Bone marrow (tissue), 2 donors: ENCODE data around the gene PPP2R2C.

Source experiments
- DNase-seq, 2 donors: peaks; one replicate each; lab custom pipeline; 2025; lab: John Stamatoyannopoulos, UW

PPP2R2C gene

DNA sequence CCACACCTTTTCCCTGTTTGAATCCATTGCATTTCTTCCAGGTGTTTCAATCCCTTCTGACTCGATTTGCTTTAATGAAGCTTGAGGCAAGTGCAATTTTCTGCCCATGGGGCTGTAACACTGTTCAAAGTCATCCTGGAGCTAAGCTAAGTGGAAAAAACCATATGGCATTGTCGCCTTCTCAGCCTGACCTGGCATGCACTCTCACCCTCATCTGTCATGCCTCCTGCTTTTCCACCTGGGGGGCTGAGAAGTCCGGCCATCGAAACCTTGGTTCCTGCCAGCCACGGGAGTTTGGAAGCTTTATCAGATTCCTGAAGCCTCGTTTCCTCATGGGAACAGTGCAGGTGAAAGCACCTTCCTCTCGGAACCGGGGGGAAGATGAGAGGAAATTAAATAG lies 164.5 kb downstream of the PPP2R2C start:
- DNase-seq = no peak

DNA sequence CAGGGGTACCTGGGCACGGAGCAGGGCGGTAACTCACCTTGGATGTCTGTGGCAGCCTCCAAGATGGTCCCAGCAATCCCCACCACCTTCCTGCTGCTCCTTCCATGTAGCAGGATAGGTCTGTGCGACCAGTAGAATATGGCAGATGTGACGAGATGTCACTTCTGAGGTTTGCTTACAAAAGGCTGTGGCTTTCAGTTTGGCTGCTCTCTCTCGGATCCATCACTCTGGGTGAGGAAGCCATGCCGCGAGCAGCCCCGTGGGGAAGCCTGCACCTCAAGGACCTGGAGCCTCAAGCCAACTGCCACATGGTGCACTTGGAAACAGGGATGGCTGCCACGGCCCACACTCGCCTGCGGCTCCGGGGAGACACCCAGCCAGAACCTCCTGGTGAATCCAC lies 165.2 kb downstream of the PPP2R2C start:
- DNase-seq = no peak

DNA sequence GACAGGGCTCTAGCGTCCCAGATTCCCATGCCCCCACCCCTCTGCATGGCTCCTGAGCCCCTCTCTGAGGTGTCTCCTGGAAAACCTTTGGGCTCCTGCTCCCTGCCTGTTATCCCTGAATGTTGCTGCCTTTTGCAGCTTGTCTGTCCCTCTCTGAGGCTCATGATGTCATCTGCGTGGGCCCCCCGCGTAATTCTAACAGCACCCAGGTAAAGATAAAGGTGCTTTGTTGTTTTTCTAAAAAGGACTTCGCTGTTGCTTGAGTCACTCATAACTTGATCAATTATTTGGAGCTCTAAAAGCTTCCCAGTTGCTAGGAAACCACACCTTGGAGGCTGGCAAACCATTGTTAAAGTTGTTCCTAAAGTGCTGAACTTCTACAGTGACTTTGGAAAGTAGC lies 166.1 kb downstream of the PPP2R2C start:
- DNase-seq = no peak

DNA sequence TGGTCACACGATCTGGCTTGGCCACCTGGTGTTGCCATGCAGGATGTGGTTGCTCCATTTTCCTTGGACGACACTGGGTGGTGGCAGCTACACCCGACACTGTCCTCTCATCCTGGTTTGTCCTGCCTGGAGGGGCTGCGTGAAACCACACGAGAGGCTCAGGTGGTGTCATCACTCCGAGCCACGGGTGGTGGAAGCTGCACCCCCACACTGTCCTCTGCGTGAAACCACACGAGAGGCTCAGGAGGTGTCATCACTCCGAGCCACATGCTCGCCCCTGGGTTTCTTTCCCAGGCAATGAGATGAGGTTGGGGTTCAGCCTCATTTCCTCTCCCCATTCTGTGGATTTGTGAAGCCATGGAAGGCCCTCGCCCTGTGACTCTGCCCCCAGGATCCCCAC lies 168.5 kb downstream of the PPP2R2C start:
- no peak for DNase-seq

DNA sequence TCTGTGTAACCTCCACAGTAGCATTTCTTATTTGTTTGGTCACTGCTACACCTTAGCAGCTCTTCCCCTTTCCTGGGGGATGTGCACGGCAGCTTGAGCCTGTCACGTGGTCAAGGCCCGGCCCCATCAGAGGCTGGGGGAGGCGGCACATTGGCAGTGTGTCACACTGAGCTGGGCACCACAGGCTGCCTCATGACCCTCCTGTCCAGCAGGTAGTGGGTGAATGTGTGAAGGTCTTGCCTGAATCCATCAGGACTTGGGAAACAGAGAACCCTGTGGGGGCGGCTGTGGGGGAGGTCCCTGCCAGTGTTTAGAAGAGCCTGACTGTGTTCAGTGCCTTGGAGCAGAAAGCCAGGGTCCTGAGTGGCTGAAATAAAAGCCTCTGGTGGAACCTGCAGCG lies 169.5 kb downstream of the PPP2R2C start:
- DNase-seq = no peak

DNA sequence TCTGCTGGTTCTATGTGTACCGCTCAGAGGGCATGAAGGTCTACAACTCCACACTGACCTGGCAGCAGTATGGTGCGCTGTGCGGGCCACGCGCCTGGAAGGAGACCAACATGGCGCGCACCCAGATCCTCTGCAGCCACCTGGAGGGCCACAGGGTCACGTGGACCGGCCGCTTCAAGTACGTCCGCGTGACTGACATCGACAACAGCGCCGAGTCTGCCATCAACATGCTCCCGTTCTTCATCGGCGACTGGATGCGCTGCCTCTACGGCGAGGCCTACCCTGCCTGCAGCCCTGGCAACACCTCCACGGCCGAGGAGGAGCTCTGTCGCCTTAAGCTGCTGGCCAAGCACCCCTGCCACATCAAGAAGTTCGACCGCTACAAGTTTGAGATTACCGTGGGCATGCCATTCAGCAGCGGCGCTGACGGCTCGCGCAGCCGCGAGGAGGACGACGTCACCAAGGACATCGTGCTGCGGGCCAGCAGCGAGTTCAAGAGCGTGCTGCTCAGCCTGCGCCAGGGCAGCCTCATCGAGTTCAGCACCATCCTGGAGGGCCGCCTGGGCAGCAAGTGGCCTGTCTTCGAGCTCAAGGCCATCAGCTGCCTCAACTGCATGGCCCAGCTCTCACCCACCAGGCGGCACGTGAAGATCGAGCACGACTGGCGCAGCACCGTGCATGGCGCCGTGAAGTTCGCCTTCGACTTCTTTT lies 170.5 kb downstream of the PPP2R2C start:
- no peak for DNase-seq

DNA sequence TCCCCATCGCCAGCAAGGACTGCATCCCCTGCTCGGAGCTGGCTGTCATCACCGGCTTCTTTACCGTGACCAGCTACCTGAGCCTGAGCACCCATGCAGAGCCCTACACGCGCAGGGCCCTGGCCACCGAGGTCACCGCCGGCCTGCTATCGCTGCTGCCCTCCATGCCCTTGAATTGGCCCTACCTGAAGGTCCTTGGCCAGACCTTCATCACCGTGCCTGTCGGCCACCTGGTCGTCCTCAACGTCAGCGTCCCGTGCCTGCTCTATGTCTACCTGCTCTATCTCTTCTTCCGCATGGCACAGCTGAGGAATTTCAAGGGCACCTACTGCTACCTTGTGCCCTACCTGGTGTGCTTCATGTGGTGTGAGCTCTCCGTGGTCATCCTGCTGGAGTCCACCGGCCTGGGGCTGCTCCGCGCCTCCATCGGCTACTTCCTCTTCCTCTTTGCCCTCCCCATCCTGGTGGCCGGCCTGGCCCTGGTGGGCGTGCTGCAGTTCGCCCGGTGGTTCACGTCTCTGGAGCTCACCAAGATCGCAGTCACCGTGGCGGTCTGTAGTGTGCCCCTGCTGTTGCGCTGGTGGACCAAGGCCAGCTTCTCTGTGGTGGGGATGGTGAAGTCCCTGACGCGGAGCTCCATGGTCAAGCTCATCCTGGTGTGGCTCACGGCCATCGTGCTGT lies 171.2 kb downstream of the PPP2R2C start:
- no peak for DNase-seq

DNA sequence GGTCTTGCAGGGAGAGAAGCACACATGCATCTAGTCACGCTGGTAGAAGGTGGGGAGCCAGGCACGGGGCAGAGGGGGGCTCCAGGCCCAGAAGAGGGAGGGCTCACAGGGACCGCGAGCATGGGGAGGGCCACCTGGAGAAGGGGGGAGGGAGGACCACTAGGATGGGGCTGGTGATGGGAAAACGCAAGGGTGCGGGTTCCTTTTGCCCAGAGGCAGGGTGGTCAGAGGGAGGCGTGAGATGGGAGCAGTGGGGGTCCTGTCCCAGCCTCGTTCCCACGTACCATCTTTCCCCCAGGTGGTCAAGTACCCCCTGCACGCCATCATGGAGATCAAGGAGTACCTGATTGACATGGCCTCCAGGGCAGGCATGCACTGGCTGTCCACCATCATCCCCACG lies 172.1 kb downstream of the PPP2R2C start:
- no peak for DNase-seq

DNA sequence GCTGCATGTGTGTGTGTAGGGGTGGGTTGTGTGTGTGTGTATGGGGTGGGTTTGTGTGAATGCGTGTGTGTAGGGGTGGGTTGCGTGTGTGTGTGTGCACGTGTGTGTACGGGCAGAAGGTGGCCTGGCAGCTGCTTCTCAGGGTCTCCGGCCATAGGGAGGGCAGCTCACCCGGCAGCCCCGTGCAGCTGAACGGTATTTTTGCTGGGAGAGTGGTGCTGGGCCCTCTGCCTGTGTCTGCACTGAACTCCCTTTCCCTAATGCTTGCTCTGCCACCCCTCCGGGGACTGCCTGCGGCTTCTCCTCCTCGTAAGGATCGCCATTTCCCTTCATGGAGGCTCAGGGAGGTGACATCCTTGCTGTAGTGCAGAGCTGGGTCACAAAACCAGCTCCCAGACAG lies 172.5 kb downstream of the PPP2R2C start:
- DNase-seq = no peak

DNA sequence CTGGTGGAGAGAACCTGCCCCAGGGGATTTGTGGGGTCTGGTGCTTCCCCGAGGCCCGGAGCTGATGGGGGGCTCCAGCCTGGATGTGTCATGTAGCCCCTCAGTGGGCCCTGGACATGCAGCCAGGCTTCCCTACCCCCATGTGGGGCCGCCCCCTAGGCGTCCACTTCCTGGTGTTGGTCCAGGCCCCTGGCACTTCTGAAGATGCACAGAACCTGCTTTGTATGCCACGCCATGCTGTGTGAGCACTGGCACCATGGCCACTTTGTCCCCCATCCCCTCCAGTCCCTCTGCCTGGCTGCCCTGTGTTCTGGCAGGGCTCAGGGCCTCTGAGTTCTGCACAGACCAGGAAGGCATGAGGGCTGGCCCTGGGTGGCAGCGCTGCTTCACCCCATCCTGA lies 173.6 kb downstream of the PPP2R2C start:
- DNase-seq = no peak

DNA sequence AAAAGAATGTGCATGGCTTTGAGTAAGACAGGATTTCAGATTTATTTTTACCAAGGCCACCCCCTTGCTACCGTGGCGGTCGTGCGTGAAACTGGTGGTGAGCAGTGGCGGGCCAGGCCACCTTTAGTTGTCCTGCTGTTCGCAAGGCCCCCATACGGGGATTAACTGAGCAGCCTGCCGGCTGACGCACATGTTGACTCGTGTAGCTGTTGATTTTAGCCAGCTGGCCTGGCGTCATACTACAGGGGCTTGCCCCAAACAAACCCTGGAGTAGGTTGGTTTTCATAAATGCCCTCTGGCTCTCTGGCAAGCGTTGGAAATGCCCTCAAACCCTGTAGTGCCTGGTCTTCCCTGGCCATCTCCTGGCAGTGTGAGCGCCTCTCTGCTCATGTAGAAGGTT lies 174.4 kb downstream of the PPP2R2C start:
- DNase-seq = no peak

DNA sequence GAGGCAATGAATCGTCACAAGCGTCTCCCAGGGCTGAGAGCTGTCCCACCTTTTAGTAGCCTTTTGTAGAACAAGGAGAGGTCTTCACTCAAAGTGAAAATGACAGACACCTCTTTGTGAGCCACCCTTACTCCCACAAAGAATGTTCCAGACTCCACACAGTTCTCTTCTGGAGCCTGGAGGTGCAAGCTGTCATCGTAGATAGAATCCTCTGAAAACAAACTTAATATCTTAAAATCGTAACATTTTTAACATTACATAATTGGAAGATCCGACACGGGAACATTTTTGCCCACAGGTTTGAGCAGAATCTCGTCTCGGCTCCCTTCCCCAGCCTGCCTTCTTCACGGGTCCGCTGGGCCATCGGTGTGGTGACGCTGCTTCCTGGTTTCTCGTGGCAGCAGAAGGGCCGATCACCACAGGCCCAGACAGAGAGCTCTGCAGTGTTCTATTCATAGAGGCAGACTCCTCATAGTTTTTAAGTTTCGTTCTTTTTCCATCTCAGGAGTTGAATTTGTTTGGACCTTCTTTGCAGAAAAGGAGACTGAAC lies 175.1 kb downstream of the PPP2R2C start:
- no peak for DNase-seq

DNA sequence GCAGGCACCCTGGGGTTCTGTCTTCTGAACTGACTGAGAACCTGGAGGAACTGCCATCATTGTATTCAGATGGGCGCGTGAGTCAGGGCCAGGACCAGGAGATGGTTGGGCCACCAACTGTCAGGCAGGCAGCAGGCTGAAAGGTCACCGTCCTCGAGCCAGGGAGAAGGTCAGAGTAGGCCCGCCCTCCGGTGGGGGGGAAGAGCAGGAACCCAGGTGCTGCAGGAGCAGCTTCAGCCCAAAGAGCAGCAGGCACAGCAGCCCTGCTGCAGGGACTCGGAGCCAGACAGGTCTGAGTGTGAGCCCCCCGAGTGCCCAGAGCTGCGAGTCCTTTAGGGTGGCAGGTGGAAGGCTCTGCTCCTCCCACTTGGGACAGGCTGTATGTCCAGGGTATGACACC lies 176.4 kb downstream of the PPP2R2C start:
- DNase-seq = no peak

DNA sequence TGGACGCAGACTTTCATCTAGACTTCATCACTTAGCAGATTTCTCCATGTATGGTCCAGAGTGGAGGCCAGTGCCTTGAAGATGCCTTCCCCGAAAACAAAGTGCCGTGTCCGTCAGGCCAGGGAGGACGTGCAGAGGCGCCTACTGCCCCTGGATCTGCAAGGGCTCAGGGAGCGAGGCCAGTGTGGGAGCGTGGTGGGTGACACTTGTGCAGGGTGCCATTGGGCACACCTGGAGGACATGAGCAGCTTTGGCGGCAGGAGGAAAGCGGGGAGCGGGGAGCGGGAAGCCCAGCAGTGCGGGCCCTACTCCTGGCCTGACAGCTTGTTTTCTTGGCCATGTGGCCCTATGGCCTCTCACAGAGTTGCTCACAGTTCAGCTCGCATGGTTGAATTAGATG lies 176.9 kb downstream of the PPP2R2C start:
- DNase-seq = no peak

DNA sequence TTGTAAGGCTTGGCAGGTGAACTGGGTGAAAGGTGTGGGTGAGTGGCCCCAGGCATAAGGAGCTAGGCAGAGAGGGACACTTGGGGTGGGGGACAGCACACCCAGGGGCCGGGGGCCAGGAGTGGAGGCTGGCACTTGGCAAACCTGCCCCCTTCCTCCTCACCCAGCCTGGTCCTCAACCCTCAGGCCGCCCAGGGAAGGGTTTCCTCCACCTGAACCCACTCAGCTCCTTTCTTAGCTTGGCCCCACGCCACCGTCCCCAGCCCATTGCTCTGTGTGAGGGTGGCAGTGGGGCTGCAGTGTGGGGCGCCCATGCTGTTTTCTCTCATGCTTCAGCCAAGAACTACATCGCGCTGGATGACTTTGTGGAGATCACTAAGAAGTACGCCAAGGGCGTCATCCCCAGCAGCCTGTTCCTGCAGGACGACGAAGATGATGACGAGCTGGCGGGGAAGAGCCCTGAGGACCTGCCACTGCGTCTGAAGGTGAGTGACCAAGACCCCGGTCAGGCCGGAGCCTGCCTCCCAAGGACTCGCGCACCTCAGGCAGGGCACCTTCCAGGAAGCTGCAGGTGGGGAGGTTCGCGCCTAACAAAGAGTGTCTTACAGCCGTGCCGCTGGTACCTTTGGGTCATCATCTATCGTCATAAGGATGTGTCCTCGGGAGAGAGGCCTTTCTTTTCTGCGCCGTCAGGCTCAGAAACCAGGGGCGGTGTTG lies 177.6 kb downstream of the PPP2R2C start:
- no peak for DNase-seq

DNA sequence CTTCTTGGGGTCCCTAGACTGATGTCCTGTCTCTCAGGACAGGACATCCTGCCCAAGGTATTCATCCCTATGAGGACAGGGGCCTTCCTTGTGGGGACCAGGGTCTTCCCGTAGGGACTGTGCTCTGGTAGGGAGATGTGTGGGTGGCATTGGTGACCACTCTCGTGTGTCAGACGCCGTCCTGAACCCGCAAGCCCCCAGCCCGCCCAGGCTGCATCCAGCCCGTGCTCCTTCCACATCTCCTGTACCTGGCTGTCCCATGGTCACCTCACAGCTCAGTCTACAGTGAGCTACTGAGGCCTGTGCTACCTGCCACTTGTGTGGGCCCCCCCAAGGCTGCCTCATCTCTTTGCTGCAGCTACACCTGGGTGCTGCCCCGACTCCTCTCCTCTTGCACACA lies 178.8 kb downstream of the PPP2R2C start:
- DNase-seq = no peak

DNA sequence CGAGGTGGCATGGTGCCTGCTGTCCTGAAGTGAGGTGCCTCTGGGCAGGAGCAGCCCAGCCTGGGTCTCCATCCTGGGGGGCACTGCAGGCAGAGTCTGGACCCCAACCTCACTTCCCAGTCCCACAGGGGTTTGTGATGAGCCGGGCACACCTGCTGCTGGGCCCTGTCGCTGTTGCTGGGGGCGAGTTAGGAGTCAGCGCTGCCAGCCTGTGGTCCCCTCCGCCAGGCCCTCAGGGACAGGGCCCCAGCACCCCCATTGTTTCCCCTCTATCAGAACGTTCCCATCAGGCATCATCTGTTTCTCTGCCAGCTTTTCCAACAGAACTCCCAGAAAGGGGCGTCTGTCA lies 179.3 kb downstream of the PPP2R2C start:
- no peak for DNase-seq

DNA sequence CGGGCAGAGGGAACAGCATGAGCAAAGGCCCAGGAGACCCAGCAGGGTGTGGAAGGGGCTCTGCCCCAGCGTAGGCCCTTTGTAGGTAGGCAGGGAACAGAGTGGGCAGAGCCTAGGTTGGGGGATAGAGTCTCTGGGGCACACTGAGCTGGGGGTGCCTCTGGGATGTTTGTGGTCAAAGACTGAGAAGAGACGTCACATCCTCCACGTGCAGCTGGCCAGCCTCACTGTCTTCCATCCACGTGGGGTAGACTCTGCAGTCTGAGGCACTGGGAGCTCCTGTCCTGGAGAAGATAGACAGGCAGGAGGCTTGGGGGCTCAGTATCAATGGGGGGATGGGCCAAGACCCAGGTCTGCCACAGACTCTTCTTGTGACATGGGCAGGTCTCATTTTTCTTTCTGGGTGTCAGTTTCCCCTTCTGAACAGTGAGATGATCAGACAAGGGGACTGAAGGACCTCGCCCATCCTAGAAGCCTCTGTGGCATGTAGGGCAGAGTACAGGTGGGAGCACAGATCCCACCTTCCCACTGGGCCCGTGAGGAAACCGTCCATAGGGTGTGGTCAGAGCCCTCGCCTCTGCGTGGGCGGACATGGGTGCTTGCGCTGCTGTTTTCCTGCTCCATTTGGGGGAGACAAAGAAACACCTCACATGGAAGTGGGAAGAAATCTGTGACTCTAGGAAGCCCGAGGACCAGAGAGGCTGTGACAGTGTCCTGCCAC lies 179.9 kb downstream of the PPP2R2C start:
- no peak for DNase-seq

DNA sequence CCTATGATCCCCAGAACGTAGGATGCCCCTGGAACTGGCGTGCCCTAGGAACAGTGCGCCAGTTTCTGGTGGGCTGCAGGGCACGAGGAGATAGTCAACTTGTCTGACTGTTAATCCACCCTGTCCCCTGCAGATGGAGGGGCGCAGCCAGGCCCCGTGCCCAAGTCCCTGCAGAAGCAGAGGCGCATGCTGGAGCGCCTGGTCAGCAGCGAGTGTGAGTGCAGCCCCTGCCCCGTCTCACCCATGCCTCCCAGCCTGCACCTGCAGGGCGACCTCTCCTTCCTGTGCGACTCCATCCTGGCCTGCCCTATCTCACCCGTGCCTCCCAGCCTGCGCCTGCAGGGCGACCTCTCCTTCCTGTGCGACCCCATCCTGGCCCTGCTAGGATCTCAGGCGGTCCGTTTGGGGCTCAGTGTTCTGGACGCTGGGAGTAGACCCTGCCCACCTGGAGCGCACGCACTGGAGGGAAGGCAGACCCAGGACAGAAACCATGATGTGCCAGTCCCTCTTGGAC lies 180.6 kb downstream of the PPP2R2C start:
- DNase-seq = no peak

DNA sequence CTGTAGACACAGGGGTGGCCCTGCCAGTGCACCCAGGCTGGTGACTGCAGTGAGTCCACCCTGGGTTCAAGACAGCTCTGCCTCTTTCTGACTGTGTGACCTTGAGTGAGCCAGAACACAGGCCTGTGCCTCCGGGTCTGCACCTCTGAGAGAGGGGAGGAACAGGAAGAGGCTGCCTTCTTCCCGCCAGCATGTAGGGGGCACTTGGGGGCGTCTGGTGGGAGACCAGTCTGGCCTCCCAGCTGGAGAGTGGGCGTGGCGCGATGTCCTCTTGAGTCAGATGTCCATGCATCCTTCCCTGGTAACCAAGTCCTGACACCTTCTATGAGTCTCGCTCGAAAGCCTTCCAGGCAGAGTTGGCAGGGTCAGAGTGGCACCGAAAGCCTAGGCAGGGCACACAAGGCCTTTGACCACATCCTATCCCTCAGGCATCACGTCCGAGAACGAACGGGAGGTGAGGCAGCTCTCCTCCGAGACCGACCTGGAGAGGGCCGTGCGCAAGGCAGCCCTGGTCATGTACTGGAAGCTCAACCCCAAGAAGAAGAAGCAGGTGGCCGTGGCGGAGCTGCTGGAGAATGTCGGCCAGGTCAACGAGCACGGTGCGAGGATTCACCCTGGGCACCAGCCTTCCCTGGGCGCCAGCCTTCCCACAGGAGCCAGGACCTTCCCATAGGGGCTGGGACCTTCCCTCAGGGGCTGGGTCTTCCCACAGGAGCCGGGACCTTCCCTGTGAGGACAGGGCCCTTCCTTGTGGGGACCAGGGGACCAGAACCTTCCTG lies 181.5 kb downstream of the PPP2R2C start:
- DNase-seq = no peak

DNA sequence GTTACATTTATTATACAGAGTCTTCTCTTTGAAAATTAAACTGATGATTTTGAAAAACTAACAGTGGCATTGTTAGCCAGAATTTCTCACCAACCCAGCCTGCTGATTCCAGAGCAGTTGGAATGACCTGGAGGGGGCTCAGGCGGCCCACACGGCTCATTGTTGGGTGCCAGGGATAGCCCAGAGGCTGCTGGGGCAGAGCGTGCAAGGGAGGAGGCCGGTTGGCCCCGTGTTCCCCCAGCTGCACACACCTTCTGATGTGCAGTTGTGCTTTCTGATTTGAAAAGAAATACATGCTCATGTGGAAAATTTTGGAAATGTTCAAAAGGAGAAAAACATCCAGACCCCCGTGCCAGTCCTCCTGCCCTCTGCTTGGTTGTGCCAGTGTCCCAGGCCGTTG lies 182.2 kb downstream of the PPP2R2C start:
- no peak for DNase-seq
